GM20000 (cell line): Measurements from ENCODE around the gene MEF2A.
A peak's percentile ranks its signal among the peaks of the same experiment; 100 is the strongest.

ENCODE experiments used
- DNase-seq: peaks from one replicate; pipeline ENCODE4 v3.0.0; 2012; ENCODE audit warnings: low spot score
- TF ChIP-seq, protein P1 (sequence below): IDR thresholded peaks from 2 replicates; pipeline ENCODE4 v1.5.1; 2012; ENCODE audit warnings: mild to moderate bottlenecking, control low read depth; ENCODE audit errors: extremely low read depth, missing control alignments

The MEF2A gene

DNA sequence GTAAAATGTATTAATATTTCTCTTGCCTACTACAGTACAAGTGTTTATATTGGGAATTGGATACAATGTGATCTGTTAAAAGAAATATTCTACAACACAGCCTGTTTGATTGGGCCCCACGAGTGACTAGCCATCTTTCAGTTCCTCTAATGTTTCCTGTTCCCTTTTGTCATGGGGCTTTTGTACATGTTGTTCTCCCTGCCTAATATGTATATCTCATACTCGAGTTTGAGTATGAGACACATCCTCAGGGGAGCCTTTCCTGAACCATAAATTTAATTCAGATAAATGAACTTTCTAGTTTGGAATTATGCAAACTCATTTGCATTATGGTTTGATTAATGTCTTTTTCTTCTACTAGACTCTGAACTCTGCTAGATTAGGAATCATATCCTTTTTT lies 65.5 kb downstream of the MEF2A start:
- TF ChIP-seq, protein P1, sequence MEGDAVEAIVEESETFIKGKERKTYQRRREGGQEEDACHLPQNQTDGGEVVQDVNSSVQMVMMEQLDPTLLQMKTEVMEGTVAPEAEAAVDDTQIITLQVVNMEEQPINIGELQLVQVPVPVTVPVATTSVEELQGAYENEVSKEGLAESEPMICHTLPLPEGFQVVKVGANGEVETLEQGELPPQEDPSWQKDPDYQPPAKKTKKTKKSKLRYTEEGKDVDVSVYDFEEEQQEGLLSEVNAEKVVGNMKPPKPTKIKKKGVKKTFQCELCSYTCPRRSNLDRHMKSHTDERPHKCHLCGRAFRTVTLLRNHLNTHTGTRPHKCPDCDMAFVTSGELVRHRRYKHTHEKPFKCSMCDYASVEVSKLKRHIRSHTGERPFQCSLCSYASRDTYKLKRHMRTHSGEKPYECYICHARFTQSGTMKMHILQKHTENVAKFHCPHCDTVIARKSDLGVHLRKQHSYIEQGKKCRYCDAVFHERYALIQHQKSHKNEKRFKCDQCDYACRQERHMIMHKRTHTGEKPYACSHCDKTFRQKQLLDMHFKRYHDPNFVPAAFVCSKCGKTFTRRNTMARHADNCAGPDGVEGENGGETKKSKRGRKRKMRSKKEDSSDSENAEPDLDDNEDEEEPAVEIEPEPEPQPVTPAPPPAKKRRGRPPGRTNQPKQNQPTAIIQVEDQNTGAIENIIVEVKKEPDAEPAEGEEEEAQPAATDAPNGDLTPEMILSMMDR, result no peak
- DNase-seq, result peak; percentile 36

DNA sequence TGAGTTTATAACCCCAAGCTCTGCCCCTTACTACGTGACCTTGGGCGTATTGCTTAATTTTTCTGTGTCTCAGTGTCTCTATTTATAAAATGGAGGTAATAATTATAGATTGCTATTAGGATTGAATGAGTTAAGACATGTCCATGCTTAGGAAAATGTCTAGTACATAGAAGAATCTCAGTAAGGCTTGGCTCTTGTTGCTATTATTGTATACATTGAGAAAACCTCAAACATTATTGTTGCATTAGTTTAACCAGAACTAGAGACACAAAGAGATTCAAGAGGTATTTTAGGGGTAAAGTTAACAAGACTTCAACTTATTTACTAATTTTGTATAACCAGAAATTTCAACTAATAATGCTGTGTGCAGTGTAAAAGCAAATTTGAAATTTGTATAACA lies 66.7 kb downstream of the MEF2A start:
- no peak for DNase-seq
- TF ChIP-seq, protein P1, result no peak

DNA sequence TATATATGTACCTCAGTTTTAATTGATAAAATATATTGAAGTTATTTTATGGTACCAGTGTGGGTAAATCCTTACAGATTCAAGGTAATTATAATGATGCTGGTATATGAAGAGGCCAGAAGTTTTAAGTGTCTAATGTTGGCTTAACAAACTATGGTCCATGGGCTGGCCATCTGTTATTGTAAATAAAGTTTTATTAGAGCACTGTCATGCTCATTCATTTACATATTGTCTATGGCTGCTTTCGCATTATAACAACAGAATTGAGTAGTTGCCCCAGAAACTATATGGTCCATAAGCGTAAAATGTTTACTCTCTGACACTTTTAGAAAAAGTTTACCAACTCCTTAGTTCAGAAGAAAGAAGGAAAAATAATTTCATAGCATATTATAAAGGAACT lies 67.9 kb downstream of the MEF2A start:
- TF ChIP-seq, protein P1, result no peak
- no peak for DNase-seq

DNA sequence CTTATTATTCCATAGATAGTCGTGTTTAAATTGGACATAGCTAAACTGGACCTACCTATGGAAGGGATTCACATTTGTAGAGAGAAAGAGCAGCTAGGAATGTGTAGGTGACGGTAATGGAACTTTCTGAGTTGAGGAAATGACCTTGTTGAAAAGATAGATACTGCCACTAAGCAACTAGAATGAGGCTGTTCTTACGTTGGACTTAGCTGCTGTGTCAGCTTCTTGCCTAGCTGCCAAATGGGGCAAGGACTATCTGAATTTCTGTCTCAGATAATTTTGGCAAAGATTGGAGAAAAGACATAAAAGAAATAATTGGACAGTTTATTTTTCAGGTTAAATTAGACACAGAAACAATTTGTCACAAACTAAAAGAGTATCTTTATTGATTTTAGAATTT lies 68.8 kb downstream of the MEF2A start:
- TF ChIP-seq, protein P1, result no peak
- no peak for DNase-seq

DNA sequence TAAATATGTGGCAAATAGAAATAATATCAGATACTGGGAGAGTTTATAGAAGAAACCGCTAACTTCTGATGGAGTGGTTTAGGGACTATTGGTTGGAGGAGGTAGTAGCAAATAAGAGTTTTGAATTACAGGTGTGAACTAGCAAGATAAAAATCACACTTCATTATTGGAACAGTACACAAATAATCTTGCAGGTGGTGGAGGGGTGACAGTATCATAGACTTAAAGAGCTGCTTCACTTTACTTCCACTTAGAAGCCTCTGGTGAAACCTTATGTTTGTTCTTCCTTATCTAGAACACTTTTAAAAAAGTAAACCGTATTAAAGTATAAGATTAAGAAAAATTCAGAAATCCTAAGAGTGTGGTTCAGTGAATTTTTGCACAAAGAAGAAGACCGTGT lies 69.4 kb downstream of the MEF2A start:
- TF ChIP-seq, protein P1, result no peak

DNA sequence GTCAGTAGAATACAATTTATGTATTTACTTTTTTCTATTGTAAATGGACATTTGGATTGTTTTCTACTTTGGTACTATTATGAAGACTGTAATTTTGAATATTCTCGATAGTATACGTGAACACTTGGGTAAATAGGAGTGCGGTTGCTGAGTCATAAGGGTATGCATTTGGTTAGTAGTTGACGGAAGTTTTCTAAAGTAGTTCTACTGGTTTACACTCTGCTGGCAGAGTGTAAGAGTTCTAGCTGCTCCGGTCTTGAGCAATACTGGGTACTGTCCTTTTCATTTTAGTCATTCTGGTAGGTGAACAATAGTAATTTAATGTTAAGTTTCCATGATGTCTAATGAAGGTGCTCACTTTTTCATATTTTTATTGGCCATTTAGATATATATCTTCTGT lies 70.0 kb downstream of the MEF2A start:
- TF ChIP-seq, protein P1, result no peak

More for the DNA sequence above, 69.4 kb downstream of the MEF2A start:
- no peak for DNase-seq

DNA sequence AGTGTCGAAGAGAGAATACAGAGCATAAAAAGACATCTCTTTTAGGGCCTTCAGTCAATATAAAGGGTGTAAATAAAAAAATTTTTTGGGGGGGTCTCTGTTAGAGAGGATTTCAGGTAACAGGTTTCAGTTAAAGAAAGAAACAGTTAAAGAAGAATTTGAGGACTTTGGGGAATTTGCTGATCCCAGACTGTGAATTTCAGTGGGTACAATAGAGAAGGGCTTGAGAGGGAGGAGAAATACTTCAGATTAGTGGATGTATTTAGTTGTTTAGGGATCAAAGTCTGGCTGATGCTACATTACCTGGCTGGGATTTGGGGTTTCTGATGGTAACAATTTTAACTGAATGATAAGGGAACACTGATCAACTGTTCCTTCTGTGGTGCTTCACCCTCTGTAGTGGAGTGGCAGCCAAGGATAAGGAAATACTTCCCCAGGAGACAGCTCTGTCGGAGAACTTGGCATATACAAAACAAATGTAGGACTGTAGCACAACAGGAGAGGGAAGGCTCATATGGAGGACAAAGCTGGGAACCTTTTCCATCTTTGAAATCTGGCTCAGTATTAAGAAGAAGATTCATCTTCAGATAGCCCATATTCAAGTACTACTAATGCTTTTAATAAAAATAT lies 79.2 kb downstream of the MEF2A start:
- no peak for DNase-seq
- TF ChIP-seq, protein P1, result no peak

More for the DNA sequence above, 70.0 kb downstream of the MEF2A start:
- peak; percentile 7 for DNase-seq
